ENCODE data around the gene MARCHF9.
A peak's percentile ranks its signal among the peaks of the same experiment; 100 is the strongest.

MARCHF9 gene

GRCh38 chr12:57733928-57734327 lies 21.0 kb upstream of the MARCHF9 start:
- 73 to 85% methylated on average over 4 to 6 of the region's 6 CpGs for WGBS, 2 experiments (ENCODE audit: insufficient coverage in 2 of 2)
- Histone ChIP-seq H3K4me3 (ENCODE audit: extremely low read depth, insufficient read depth, low read length, poor library complexity, severe bottlenecking) (no peak overlapping the region), H3K9me3 (ENCODE audit: control insufficient read depth, low read length) (no peaks in the 10 kb centered on the region), H3K27ac (ENCODE audit: low read depth, low read length, severe bottlenecking) (no peak overlapping the region), H3K4me1 (ENCODE audit: control insufficient read depth, insufficient read depth, low read length, poor library complexity, severe bottlenecking) (peaks cover 6% of the 10 kb centered on the region), H3K36me3 (ENCODE audit: control insufficient read depth, insufficient read depth, low read length) (no peaks in the 10 kb centered on the region)

GRCh38 chr12:57734591-57734990 lies 20.3 kb upstream of the MARCHF9 start:
- Histone ChIP-seq H3K36me3 (ENCODE audit: control insufficient read depth, insufficient read depth, low read length) (no peaks in the 10 kb centered on the region), H3K4me3 (ENCODE audit: extremely low read depth, insufficient read depth, low read length, poor library complexity, severe bottlenecking) (no peak overlapping the region), H3K4me1 (ENCODE audit: control insufficient read depth, insufficient read depth, low read length, poor library complexity, severe bottlenecking) (peaks cover 6% of the 10 kb centered on the region), H3K9me3 (ENCODE audit: control insufficient read depth, low read length) (no peaks in the 10 kb centered on the region), H3K27ac (ENCODE audit: low read depth, low read length, severe bottlenecking) (no peak overlapping the region)
- 78 to 83% methylated on average over 2 to 3 of the region's 4 CpGs for WGBS, 2 experiments (ENCODE audit: insufficient coverage in 2 of 2)

GRCh38 chr12:57735198-57735855 lies 19.6 kb upstream of the MARCHF9 start:
- 7 to 29% methylated on average over 1 to 3 of the region's 8 CpGs for WGBS, 2 experiments (ENCODE audit: insufficient coverage in 2 of 2)
- Histone ChIP-seq H3K27ac (ENCODE audit: low read depth, low read length, severe bottlenecking) (no peak overlapping the region), H3K4me1 (ENCODE audit: control insufficient read depth, insufficient read depth, low read length, poor library complexity, severe bottlenecking) (peaks cover 6% of the 10 kb centered on the region), H3K9me3 (ENCODE audit: control insufficient read depth, low read length) (no peaks in the 10 kb centered on the region), H3K4me3 (ENCODE audit: extremely low read depth, insufficient read depth, low read length, poor library complexity, severe bottlenecking) (no peak overlapping the region), H3K36me3 (ENCODE audit: control insufficient read depth, insufficient read depth, low read length) (no peaks in the 10 kb centered on the region)

GRCh38 chr12:57735952-57736740 lies 18.8 kb upstream of the MARCHF9 start:
- Histone ChIP-seq H3K27ac (ENCODE audit: low read depth, low read length, severe bottlenecking) (no peak overlapping the region), H3K4me3 (ENCODE audit: extremely low read depth, insufficient read depth, low read length, poor library complexity, severe bottlenecking) (peak overlapping the region; percentile 18), H3K9me3 (ENCODE audit: control insufficient read depth, low read length) (no peaks in the 10 kb centered on the region), H3K4me1 (ENCODE audit: control insufficient read depth, insufficient read depth, low read length, poor library complexity, severe bottlenecking) (peaks cover 6% of the 10 kb centered on the region), H3K36me3 (ENCODE audit: control insufficient read depth, insufficient read depth, low read length) (no peaks in the 10 kb centered on the region)
- WGBS, 2 experiments (ENCODE audit: insufficient coverage in 2 of 2), result 0% methylated on average over 27 to 29 of the region's 49 CpGs

- H3K4me3 ChIP-seq (ENCODE audit: extremely low read depth, insufficient read depth, low read length, poor library complexity, severe bottlenecking), result peak overlapping the region; percentile 33
- 1 to 2% methylated on average over 22 to 23 of the region's 31 CpGs for WGBS, 2 experiments (ENCODE audit: insufficient coverage in 2 of 2)
- no peaks in the 10 kb centered on the region for H3K36me3 ChIP-seq (ENCODE audit: control insufficient read depth, insufficient read depth, low read length)
- H3K4me1 ChIP-seq (ENCODE audit: control insufficient read depth, insufficient read depth, low read length, poor library complexity, severe bottlenecking), result peaks cover 6% of the 10 kb centered on the region
- H3K27ac ChIP-seq (ENCODE audit: low read depth, low read length, severe bottlenecking), result no peak overlapping the region
- no peaks in the 10 kb centered on the region for H3K9me3 ChIP-seq (ENCODE audit: control insufficient read depth, low read length)
Observed at GRCh38 chr12:57736741-57737466, 18.0 kb upstream of the MARCHF9 start.

- 0 to 1% methylated on average over 67 to 84 of the region's 110 CpGs for WGBS, 2 experiments (ENCODE audit: insufficient coverage in 2 of 2)
- H3K36me3 ChIP-seq (ENCODE audit: control insufficient read depth, insufficient read depth, low read length), result no peaks in the 10 kb centered on the region
- H3K4me1 ChIP-seq (ENCODE audit: control insufficient read depth, insufficient read depth, low read length, poor library complexity, severe bottlenecking), result peaks cover 6% of the 10 kb centered on the region
- H3K9me3 ChIP-seq (ENCODE audit: control insufficient read depth, low read length), result no peaks in the 10 kb centered on the region
- no peak overlapping the region for H3K27ac ChIP-seq (ENCODE audit: low read depth, low read length, severe bottlenecking)
- peak overlapping the region; percentile 33 for H3K4me3 ChIP-seq (ENCODE audit: extremely low read depth, insufficient read depth, low read length, poor library complexity, severe bottlenecking)
Observed at GRCh38 chr12:57737467-57738460, 17.1 kb upstream of the MARCHF9 start.

GRCh38 chr12:57738661-57739237 lies 16.2 kb upstream of the MARCHF9 start, which contains the start of gene AGAP2:
AGAP2 (minus strand) TSS chr12:57738742; CDS start chr12:57738246, 496 bp downstream.
- Histone ChIP-seq H3K9me3 (ENCODE audit: control insufficient read depth, low read length) (no peaks in the 10 kb centered on the region), H3K27ac (ENCODE audit: low read depth, low read length, severe bottlenecking) (no peak within 1 kb of the TSS), H3K4me3 (ENCODE audit: extremely low read depth, insufficient read depth, low read length, poor library complexity, severe bottlenecking) (peak within 1 kb of the TSS; percentile 33), H3K4me1 (ENCODE audit: control insufficient read depth, insufficient read depth, low read length, poor library complexity, severe bottlenecking) (peaks cover 6% of the 10 kb centered on the region), H3K36me3 (ENCODE audit: control insufficient read depth, insufficient read depth, low read length) (no peaks in the 10 kb centered on the region)
- 2% methylated on average over 23 of the region's 36 CpGs; no CpG with 5 or more reads in 1 of the 2 experiments for WGBS, 2 experiments (ENCODE audit: insufficient coverage in 2 of 2)

- Histone ChIP-seq H3K4me1 (ENCODE audit: control insufficient read depth, insufficient read depth, low read length, poor library complexity, severe bottlenecking) (peaks cover 6% of the 10 kb centered on the region), H3K36me3 (ENCODE audit: control insufficient read depth, insufficient read depth, low read length) (no peaks in the 10 kb centered on the region), H3K27ac (ENCODE audit: low read depth, low read length, severe bottlenecking) (no peak overlapping the region), H3K9me3 (ENCODE audit: control insufficient read depth, low read length) (no peaks in the 10 kb centered on the region), H3K4me3 (ENCODE audit: extremely low read depth, insufficient read depth, low read length, poor library complexity, severe bottlenecking) (no peak overlapping the region)
- WGBS, 2 experiments (ENCODE audit: insufficient coverage in 2 of 2), result 11% methylated on average over 6 of the region's 7 CpGs; no CpG with 5 or more reads in 1 of the 2 experiments
Observed at GRCh38 chr12:57739387-57739786, 15.5 kb upstream of the MARCHF9 start.

- Histone ChIP-seq H3K4me3 (ENCODE audit: extremely low read depth, insufficient read depth, low read length, poor library complexity, severe bottlenecking) (no peak overlapping the region), H3K36me3 (ENCODE audit: control insufficient read depth, insufficient read depth, low read length) (no peaks in the 10 kb centered on the region), H3K4me1 (ENCODE audit: control insufficient read depth, insufficient read depth, low read length, poor library complexity, severe bottlenecking) (peaks cover 6% of the 10 kb centered on the region), H3K9me3 (ENCODE audit: control insufficient read depth, low read length) (no peaks in the 10 kb centered on the region), H3K27ac (ENCODE audit: low read depth, low read length, severe bottlenecking) (no peak overlapping the region)
- WGBS, 2 experiments (ENCODE audit: insufficient coverage in 2 of 2), result 38 to 48% methylated on average over 4 to 9 of the region's 10 CpGs
Observed at GRCh38 chr12:57739914-57740538, 14.9 kb upstream of the MARCHF9 start.

All from mesodermal cell (in vitro differentiated cells).